Measurements from ENCODE around the gene REEP5. TPM values are rescaled to one million over a fixed set of nuclear protein-coding genes. Genes with fewer than 3 reads are reported as not detected.
"Not testable (repeated sequence)": the region's sequence is repeated elsewhere in the genome, so short reads cannot be mapped to it uniquely, and the experiment has no call there.

REEP5 gene
- total RNA-seq, 2 donors from 2014 or later, result 51.0 to 63.8 TPM

- Mint-ChIP-seq H3K27ac (no peak overlapping the region), H3K4me1 (ENCODE audit: low read depth) (peaks cover 20% of the 10 kb centered on the region), H3K36me3 (ENCODE audit: insufficient read depth in 2 of 2) (peaks cover 5 to 26% of the 10 kb centered on the region in 2 donors), H3K4me3 (no peak overlapping the region), H3K9me3 (no peaks in the 10 kb centered on the region), H3K27me3 (ENCODE audit: low read depth) (no peaks in the 10 kb centered on the region)
- DNase-seq (no peak), ATAC-seq (replicated peaks in 1 of 2) (no peak)
Measured at GRCh38 chr5:112902561-112902960, 19.5 kb downstream of the REEP5 start.

DNA sequence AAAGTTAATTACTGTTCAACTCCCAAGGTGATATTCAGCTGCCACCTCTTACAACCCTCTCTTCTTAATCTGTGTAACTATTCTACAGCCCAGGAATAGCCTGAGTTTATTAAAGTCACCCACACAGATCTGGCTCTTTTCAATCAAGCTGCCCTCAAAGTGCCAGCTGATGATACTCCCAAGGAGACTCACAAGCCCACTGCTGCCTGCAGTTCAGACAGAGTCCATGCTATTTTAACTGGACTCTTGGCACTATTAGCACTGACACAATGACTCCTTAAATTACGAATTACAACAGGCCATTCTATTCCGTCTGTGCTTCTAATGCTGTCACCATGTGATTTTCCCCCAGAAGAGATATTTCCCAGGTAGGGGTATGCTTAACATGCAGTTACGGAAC is 26.3 kb downstream of the REEP5 start:
- no peak overlapping the region for H3K4me3 Mint-ChIP-seq
- DNase-seq (no peak), ATAC-seq (replicated peaks in 1 of 2) (no peak)
- H3K4me1 Mint-ChIP-seq (ENCODE audit: low read depth), result peaks cover 28% of the 10 kb centered on the region
- no peak overlapping the region for H3K27ac Mint-ChIP-seq
- no peaks in the 10 kb centered on the region for H3K9me3 Mint-ChIP-seq
- peaks cover 11 to 29% of the 10 kb centered on the region in 2 donors for H3K36me3 Mint-ChIP-seq (ENCODE audit: insufficient read depth in 2 of 2)
- H3K27me3 Mint-ChIP-seq (ENCODE audit: low read depth), result no peaks in the 10 kb centered on the region

DNA sequence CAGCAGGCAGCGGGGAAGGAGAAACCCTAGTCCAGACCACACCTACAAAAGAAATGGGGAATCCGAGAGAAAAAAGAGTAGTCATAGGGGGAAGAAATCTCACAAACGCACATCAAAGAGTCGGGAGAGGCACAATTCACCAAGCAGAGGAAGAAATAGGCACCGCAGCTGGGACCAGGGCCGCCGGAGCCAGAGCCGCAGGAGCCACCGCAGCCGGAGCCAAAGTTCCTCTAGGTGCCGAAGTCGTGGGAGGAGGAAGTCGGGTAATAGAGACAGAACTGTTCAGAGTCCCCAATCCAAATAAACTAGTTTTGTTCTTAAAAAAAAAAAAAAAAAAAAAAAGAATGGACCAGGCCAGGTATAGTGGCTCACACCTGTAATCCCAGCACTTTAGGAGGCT is 29.3 kb downstream of the REEP5 start:
- H3K4me1 Mint-ChIP-seq (ENCODE audit: low read depth), result peaks cover 36% of the 10 kb centered on the region
- H3K4me3 Mint-ChIP-seq, result no peak overlapping the region
- peak overlapping the region; percentile 21 for H3K27ac Mint-ChIP-seq
- no peak for ATAC-seq (replicated peaks in 1 of 2)
- no peak for DNase-seq
- peaks cover 9 to 24% of the 10 kb centered on the region in 2 donors for H3K36me3 Mint-ChIP-seq (ENCODE audit: insufficient read depth in 2 of 2)
- peaks cover 2 to 3% of the 10 kb centered on the region in 2 donors for H3K9me3 Mint-ChIP-seq
- no peaks in the 10 kb centered on the region for H3K27me3 Mint-ChIP-seq (ENCODE audit: low read depth)

GRCh38 chr5:112892066-112892465 is 30.0 kb downstream of the REEP5 start:
- H3K9me3 Mint-ChIP-seq; H3K27me3 Mint-ChIP-seq (ENCODE audit: low read depth); H3K4me3 Mint-ChIP-seq; DNase-seq; ATAC-seq (replicated peaks in 1 of 2); H3K27ac Mint-ChIP-seq: not testable (repeated sequence)
- H3K4me1 Mint-ChIP-seq (ENCODE audit: low read depth), result peaks cover 36% of the 10 kb centered on the region
- H3K36me3 Mint-ChIP-seq (ENCODE audit: insufficient read depth in 2 of 2), result peaks cover 9 to 23% of the 10 kb centered on the region in 2 donors

- H3K4me1 Mint-ChIP-seq (ENCODE audit: low read depth), result peaks cover 25% of the 10 kb centered on the region
- H3K27ac Mint-ChIP-seq, result peak overlapping the region; percentile 21
- ATAC-seq (replicated peaks in 1 of 2) (peak in 1 of 2 donors; percentile 47), DNase-seq (no peak)
- peaks cover 2 to 3% of the 10 kb centered on the region in 2 donors for H3K9me3 Mint-ChIP-seq
- peaks cover 9 to 21% of the 10 kb centered on the region in 2 donors for H3K36me3 Mint-ChIP-seq (ENCODE audit: insufficient read depth in 2 of 2)
- H3K4me3 Mint-ChIP-seq, result no peak overlapping the region
- no peaks in the 10 kb centered on the region for H3K27me3 Mint-ChIP-seq (ENCODE audit: low read depth)
Measured at GRCh38 chr5:112886975-112887374, 35.1 kb downstream of the REEP5 start.

DNA sequence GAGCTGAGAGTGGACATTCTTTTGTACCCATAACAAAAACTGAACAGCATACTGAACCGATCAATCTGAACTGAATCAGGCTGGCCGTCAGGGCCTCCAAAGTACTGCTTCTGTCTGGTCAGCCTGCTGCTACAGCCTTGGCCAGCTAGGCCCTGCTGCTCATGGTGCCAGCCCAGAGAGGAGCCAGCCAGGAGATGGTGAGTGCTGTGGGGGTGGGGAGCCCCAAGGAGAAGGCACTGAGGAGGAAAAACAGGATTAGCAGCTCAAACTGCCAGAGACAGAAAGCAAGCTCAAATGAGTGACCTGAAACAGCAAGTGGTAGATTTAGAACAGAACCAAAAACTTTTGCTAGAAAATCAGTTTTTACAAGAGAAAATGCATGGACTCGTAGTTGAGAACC is 37.0 kb downstream of the REEP5 start:
- Mint-ChIP-seq H3K27ac (peak overlapping the region; percentile 43), H3K9me3 (peaks cover 2 to 3% of the 10 kb centered on the region in 2 donors), H3K4me1 (ENCODE audit: low read depth) (peaks cover 19% of the 10 kb centered on the region), H3K4me3 (no peak overlapping the region), H3K27me3 (ENCODE audit: low read depth) (no peaks in the 10 kb centered on the region), H3K36me3 (ENCODE audit: insufficient read depth in 2 of 2) (peaks cover 10 to 21% of the 10 kb centered on the region in 2 donors)
- DNase-seq (no peak), ATAC-seq (replicated peaks in 1 of 2) (no peak)

- Mint-ChIP-seq H3K27me3 (ENCODE audit: low read depth) (no peaks in the 10 kb centered on the region), H3K4me1 (ENCODE audit: low read depth) (peaks cover 22% of the 10 kb centered on the region), H3K9me3 (no peaks in the 10 kb centered on the region), H3K27ac (no peak overlapping the region), H3K4me3 (no peak overlapping the region), H3K36me3 (ENCODE audit: insufficient read depth in 2 of 2) (peaks cover 13 to 20% of the 10 kb centered on the region in 2 donors)
- ATAC-seq (replicated peaks in 1 of 2), result no peak
- no peak for DNase-seq
Measured at GRCh38 chr5:112883192-112883591, 38.8 kb downstream of the REEP5 start.

DNA sequence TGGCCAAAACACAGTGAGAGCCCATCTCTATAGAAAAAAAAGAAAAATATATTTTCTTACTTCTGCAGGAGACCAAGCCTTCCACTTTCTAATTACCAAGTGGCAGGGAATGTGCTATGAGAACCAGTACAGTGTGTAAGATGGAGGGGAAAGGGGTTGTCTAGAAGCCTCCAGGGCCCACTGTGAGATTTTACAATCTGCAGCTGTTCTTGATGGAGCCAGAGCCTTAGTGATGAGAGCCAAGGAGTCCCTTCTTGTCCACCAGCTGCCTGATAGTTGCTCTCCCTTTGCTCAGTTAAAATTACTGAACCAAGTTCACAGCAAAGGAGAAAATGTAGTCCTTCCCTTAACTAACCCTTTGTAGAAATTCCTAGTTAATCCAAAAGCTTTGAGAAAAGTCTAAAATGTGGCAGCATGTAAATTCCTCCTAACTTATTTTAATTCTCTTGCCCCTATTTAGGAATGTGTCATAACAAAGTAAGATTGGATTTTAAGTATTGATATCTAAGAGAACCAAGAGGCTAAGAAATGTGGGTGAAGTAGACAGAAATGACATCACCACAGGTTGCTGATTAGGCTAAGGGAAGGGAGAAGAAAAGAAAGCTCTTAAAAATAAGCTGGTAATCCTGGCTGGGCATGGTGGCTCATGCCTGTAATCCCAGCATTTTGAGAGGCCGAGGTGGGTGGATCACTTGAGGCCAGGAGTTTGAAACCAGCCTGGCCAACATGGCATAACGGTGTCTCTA is 41.6 kb downstream of the REEP5 start:
- H3K27ac Mint-ChIP-seq, result peak overlapping the region; percentile 93
- H3K9me3 Mint-ChIP-seq, result no peaks in the 10 kb centered on the region
- H3K36me3 Mint-ChIP-seq (ENCODE audit: insufficient read depth in 2 of 2), result peaks cover 12 to 27% of the 10 kb centered on the region in 2 donors
- ATAC-seq (replicated peaks in 1 of 2) (no peak), DNase-seq (no peak)
- H3K4me1 Mint-ChIP-seq (ENCODE audit: low read depth), result peaks cover 25% of the 10 kb centered on the region
- H3K4me3 Mint-ChIP-seq, result no peak overlapping the region
- H3K27me3 Mint-ChIP-seq (ENCODE audit: low read depth), result no peaks in the 10 kb centered on the region

DNA sequence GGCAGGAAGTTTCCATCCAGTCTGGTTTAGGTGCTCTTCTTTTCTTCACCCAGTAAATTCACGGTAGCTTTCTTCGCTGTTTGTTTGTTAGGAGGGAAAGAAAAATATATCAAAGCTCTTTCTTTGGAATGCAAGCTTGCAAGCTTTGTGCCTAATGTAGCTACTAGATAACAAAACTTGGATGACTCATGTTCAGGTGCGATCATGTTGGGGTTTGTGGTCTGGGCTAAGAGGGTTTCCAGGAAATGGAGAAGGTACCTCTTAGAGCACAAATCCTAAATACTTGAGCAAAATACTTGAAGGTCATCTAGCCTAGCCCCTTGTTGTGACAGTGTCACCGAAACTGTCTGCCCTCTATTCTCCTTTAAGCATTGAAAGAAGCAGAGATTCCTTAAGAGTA is 43.3 kb downstream of the REEP5 start:
- H3K4me1 Mint-ChIP-seq (ENCODE audit: low read depth), result peaks cover 26% of the 10 kb centered on the region
- peak; percentile 92 to 96 for ATAC-seq (replicated peaks in 1 of 2)
- peaks cover 12 to 29% of the 10 kb centered on the region in 2 donors for H3K36me3 Mint-ChIP-seq (ENCODE audit: insufficient read depth in 2 of 2)
- no peaks in the 10 kb centered on the region for H3K27me3 Mint-ChIP-seq (ENCODE audit: low read depth)
- peak overlapping the region; percentile 70 to 77 for H3K4me3 Mint-ChIP-seq
- H3K27ac Mint-ChIP-seq, result peak overlapping the region; percentile 95
- peak; percentile 60 to 73 for DNase-seq
- H3K9me3 Mint-ChIP-seq, result no peaks in the 10 kb centered on the region

GRCh38 chr5:112878101-112878500 is 43.9 kb downstream of the REEP5 start:
- H3K27me3 Mint-ChIP-seq (ENCODE audit: low read depth), result no peaks in the 10 kb centered on the region
- H3K4me1 Mint-ChIP-seq (ENCODE audit: low read depth), result peaks cover 33% of the 10 kb centered on the region
- H3K4me3 Mint-ChIP-seq, result peak overlapping the region in 1 of 2 donors; percentile 70
- no peaks in the 10 kb centered on the region for H3K9me3 Mint-ChIP-seq
- ATAC-seq (replicated peaks in 1 of 2) (no peak), DNase-seq (no peak)
- peaks cover 12 to 31% of the 10 kb centered on the region in 2 donors for H3K36me3 Mint-ChIP-seq (ENCODE audit: insufficient read depth in 2 of 2)
- H3K27ac Mint-ChIP-seq, result peak overlapping the region; percentile 95

- no peaks in the 10 kb centered on the region for H3K9me3 Mint-ChIP-seq
- DNase-seq (no peak), ATAC-seq (replicated peaks in 1 of 2) (no peak)
- H3K27ac Mint-ChIP-seq, result no peak overlapping the region
- H3K4me1 Mint-ChIP-seq (ENCODE audit: low read depth), result peaks cover 39% of the 10 kb centered on the region
- no peak overlapping the region for H3K4me3 Mint-ChIP-seq
- H3K27me3 Mint-ChIP-seq (ENCODE audit: low read depth), result no peaks in the 10 kb centered on the region
- H3K36me3 Mint-ChIP-seq (ENCODE audit: insufficient read depth in 2 of 2), result peaks cover 13 to 34% of the 10 kb centered on the region in 2 donors
Measured at GRCh38 chr5:112876362-112876761, 45.7 kb downstream of the REEP5 start.

DNA sequence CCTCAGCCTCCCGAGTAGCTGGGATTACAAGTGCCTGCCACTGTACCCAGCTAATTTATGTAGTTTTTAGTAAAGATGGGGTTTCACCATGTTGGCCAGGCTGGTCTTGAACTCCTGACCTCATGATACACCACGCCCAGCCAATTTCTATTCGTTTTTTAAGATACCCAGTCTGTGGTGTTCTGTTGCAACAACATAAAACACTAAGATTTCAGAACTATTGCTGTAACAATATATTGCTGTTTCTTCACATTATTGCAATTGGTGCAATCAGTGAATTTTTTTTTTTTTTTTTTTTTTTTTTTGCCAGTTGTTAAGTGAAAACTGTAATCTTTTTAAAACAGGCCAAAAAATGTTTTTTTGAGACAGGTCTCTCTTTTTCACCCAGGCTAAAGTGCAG is 51.1 kb downstream of the REEP5 start:
- DNase-seq (no peak), ATAC-seq (replicated peaks in 1 of 2) (no peak)
- Mint-ChIP-seq H3K4me3 (no peak overlapping the region), H3K36me3 (ENCODE audit: insufficient read depth in 2 of 2) (peaks cover 9 to 34% of the 10 kb centered on the region in 2 donors), H3K9me3 (no peaks in the 10 kb centered on the region), H3K4me1 (ENCODE audit: low read depth) (peaks cover 55% of the 10 kb centered on the region), H3K27me3 (ENCODE audit: low read depth) (no peaks in the 10 kb centered on the region), H3K27ac (no peak overlapping the region)

DNA sequence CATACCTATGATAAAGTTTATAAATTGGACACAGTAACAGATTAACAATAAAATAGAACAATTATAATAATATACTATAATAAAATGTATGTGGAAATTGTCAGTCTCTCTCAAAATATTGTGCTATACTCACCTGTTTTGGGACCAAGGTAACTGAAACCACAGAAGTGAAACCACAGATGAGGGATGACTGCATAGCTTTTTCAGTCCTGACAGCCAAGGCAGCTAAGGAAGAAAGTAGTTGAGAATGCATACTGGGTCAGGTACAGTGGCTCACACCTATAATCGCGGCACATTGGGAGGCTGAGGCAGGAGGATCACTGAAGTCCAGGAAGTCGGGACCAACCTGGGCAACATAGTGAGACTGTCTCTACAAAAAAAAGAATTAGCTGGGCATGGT is 52.1 kb downstream of the REEP5 start:
- DNase-seq, result peak in 1 of 2 donors; percentile 13
- H3K4me1 Mint-ChIP-seq (ENCODE audit: low read depth), result peaks cover 55% of the 10 kb centered on the region
- H3K27ac Mint-ChIP-seq, result peak overlapping the region; percentile 86
- peak; percentile 73 to 85 for ATAC-seq (replicated peaks in 1 of 2)
- no peaks in the 10 kb centered on the region for H3K9me3 Mint-ChIP-seq
- no peaks in the 10 kb centered on the region for H3K27me3 Mint-ChIP-seq (ENCODE audit: low read depth)
- no peak overlapping the region for H3K4me3 Mint-ChIP-seq
- H3K36me3 Mint-ChIP-seq (ENCODE audit: insufficient read depth in 2 of 2), result peaks cover 9 to 33% of the 10 kb centered on the region in 2 donors

DNA sequence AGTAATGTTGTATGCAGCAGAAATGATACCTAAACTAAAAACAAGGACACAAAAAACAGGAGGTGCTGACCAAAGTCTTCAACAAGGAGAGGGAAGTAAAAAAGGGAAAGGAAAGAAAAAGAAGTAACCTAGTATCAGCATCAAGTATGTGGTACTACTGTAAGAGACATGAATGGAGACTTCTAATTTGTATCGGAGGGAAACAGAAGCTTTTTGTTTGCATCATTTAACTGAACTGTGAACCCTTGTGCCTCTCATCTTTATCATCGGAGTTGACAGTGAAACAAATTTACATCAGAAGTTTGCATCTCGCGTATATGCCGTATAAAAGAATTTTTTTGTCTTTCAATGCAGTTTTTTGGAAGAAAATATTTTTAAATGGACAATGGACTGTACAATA is 54.6 kb downstream of the REEP5 start:
- DNase-seq, result no peak
- Mint-ChIP-seq H3K4me3 (no peak overlapping the region), H3K9me3 (no peaks in the 10 kb centered on the region), H3K36me3 (ENCODE audit: insufficient read depth in 2 of 2) (peaks cover 6 to 37% of the 10 kb centered on the region in 2 donors), H3K4me1 (ENCODE audit: low read depth) (peaks cover 58% of the 10 kb centered on the region), H3K27me3 (ENCODE audit: low read depth) (no peaks in the 10 kb centered on the region), H3K27ac (peak overlapping the region; percentile 92)
- ATAC-seq (replicated peaks in 1 of 2), result no peak

Data from activated T-cell treated with anti-CD3 and anti-CD28 coated beads, Interleukin-2, amount 50 U/mL, for 72 hours (primary cell).